GM12892 (cell line): ENCODE data around the gene SLC22A13.

ENCODE experiments used
- POLR2A ChIP-seq: IDR thresholded peaks from 2 replicates; pipeline ENCODE4 v1.6.1; 2011; ENCODE audit warnings: low read depth, low read length, control low read depth
- POLR2AphosphoS5 ChIP-seq: IDR thresholded peaks from 2 replicates; pipeline ENCODE4 v1.6.1; 2011; ENCODE audit warnings: low read depth, low read length, control low read depth
- TAF1 ChIP-seq: IDR thresholded peaks from 2 replicates; pipeline ENCODE4 v1.6.1; 2011; ENCODE audit warnings: low read depth, mild to moderate bottlenecking, control low read depth, low read length, borderline replicate concordance

GRCh38 chr3:38251197-38251596 lies 14.4 kb upstream of the SLC22A13 start:
- TF ChIP-seq POLR2A (no peak), POLR2AphosphoS5 (no peak), TAF1 (no peak)
